Measurements from ENCODE around the gene BPIFB6.

The BPIFB6 gene

GRCh38 chr20:33086052-33086722 is 54.7 kb downstream of the BPIFB6 start:
- DNase-seq (ENCODE audit: low read depth): no peak

- DNase-seq (ENCODE audit: low read depth): no peak
Observed at GRCh38 chr20:33091147-33091546, 59.7 kb downstream of the BPIFB6 start.

- no peak for DNase-seq (ENCODE audit: low read depth)
Observed at GRCh38 chr20:33091693-33092092, 60.2 kb downstream of the BPIFB6 start.

GRCh38 chr20:33092361-33092760 is 60.9 kb downstream of the BPIFB6 start:
- no peak for DNase-seq (ENCODE audit: low read depth)

GRCh38 chr20:33093074-33093473 is 61.6 kb downstream of the BPIFB6 start:
- DNase-seq (ENCODE audit: low read depth): no peak

- no peak for DNase-seq (ENCODE audit: low read depth)
Observed at GRCh38 chr20:33093582-33093981, 62.1 kb downstream of the BPIFB6 start.
